OCI-LY7 (cell line): Measurements from ENCODE around the gene ZGPAT.

Experiments used
- CTCF ChIP-seq: fragments of 200-600 bp; sonication (generic); conservative IDR thresholded peaks from 2 replicates; pipeline ENCODE4 v1.5.1; 2014; ENCODE audit warnings: mild to moderate bottlenecking, antibody characterized with exemption, low read length, moderate library complexity, mixed read lengths
- EZH2phosphoT487 ChIP-seq: fragments of 200-600 bp; sonication (generic); IDR thresholded peaks from 2 replicates; pipeline ENCODE4 v1.6.1; 2018; ENCODE audit warnings: low read depth, borderline replicate concordance, mild to moderate bottlenecking, mixed run types, antibody characterized with exemption, low read length, moderate library complexity, mixed read lengths

GRCh38 chr20:63689046-63690002 lies 18.5 kb upstream of the ZGPAT start:
- no peak for TF ChIP-seq CTCF
- TF ChIP-seq EZH2phosphoT487, result no peak
